ENCODE results near the gene PVR.
"Not testable (repeated sequence)": the region's sequence is repeated elsewhere in the genome, so short reads cannot be mapped to it uniquely, and the experiment has no call there.

The PVR gene

DNA sequence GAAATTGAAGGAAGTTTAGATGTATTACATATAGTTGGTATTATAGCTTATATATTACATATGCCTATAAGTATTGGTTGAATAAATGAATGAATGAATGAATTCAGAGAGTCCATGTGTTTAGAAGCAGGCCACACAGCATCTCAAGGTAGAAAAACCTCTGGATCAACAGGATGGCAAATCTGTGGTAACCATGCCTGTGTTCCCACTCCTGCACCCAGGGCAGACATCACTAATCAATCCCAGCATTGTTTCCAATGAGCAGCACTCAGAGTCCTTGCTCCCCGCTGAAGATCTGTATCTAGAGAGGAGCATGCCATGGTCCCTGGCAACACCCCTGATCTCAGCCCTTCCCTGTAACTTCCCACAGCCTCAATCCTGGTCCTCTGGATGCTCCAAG is 28.5 kb downstream of the PVR start:
- DNase-seq (ENCODE audit: low read depth in 2 of 2), result no peak

DNA sequence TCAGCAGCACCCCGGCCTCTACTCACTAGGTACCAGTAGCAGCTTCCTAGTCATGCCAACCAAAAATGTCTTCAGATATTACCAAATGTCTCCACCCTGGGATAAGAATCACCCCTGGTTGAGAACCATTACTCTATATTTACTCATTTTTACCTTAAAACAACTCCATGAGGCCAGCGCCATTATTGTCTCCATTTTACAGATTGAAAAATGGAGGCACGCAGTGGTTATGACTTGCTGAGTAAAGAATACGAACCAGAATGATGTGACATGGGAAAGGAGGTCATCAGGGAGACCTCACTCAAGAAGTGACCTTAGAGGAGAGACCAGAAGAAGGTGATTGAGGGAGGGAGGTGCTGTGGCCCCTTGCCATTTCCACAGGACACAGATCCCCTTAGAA is 29.8 kb downstream of the PVR start:
- DNase-seq (ENCODE audit: low read depth in 2 of 2), result no peak

GRCh38 chr19:44675521-44675920 is 31.8 kb downstream of the PVR start:
- DNase-seq (ENCODE audit: low read depth in 2 of 2), result no peak

- DNase-seq (ENCODE audit: low read depth in 2 of 2), result no peak
Measured at GRCh38 chr19:44677019-44677811, 33.5 kb downstream of the PVR start.

DNA sequence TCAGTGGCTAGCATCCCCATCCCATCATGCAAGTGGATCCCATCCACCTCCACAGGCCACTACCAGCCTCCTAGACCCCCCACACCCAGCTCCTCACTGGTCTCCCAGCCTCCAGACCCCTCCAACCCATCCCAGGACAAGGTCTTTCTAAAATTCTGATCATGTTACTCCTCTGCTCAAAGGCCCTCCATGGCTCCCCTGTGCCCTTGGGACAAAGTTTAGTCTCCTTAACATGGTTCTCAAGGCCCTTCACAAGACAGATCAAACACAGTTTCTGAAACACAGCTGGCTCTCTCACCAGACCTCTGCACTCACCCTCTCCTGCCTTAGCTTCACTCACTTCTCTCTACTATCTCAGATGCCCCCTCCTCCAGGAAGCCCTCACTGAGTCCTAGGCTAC is 36.8 kb downstream of the PVR start:
- DNase-seq (ENCODE audit: low read depth in 2 of 2), result no peak

- DNase-seq (ENCODE audit: low read depth in 2 of 2), result no peak
Measured at GRCh38 chr19:44681992-44682790, 38.5 kb downstream of the PVR start.

GRCh38 chr19:44682807-44683206 is 39.1 kb downstream of the PVR start:
- DNase-seq (ENCODE audit: low read depth in 2 of 2), result no peak

GRCh38 chr19:44683434-44684210 is 39.9 kb downstream of the PVR start:
- DNase-seq (ENCODE audit: low read depth in 2 of 2), result no peak

DNA sequence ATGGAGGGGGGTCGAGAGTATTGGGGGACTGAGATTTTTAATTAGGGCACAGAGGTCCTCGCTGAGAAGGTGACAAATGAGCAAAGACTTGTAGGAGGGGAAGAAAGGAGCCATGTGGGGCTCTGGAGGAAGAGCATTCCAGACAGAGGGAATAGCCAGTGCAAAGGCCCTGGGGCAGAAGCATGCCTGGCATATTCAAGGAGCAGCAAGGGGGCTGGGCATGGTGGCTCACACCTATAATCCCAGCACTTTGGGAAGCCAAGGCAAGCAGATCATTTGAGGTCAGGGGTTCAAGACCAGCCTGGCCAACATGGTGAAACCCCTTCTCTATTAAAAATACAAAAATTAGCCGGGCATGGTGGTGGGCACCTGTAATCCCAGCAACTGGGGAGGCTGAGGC is 40.7 kb downstream of the PVR start:
- DNase-seq (ENCODE audit: low read depth in 2 of 2), result not testable (repeated sequence)

DNA sequence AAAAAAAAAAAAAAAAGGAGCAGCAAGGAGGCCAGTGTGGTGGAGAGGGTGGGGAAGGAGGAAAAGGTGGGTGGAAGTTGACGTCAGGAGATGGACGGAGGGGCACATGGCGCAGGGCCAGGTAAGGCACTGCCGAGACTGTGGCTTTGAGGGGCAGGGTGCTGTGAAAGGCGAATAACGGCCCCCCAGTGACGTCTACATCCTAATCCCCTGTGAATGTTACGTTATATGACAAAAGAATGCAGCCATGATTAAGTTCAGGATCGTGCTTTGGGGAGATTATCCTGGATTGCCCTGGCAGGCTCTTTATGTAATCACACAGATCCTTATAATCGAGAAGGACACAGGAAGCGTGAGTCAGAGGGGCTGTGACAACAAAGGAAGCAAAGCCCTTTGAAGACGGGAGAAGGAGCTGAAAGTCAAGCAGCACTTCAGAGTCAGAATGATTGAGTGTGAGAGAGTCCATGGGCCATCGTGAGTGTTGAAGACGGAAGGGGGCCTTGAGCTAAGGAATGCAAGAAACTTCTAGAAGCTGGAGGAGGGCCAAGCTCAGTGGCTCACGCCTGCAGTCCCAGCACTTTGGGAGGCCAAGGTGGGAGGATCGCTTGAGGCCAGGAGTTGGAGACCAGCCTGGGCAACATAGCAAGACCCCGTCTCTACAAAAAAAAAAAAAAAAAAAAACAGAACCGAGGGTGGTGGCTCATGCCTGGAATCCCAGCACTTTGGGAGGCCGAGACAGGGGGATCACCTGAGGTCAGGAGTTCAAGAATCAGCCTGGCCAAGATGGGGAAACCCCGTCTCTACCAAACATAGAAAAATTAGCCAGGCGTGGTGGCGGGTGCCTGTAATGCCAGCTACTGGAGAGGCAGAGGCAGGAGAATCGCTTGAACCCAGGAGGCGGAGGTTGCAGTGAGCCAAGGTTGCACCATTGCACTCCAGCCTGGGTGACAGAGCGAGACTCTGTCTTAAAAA is 41.5 kb downstream of the PVR start:
- DNase-seq (ENCODE audit: low read depth in 2 of 2), result no peak

GRCh38 chr19:44685877-44686276 is 42.2 kb downstream of the PVR start:
- no peak for DNase-seq (ENCODE audit: low read depth in 2 of 2)

DNA sequence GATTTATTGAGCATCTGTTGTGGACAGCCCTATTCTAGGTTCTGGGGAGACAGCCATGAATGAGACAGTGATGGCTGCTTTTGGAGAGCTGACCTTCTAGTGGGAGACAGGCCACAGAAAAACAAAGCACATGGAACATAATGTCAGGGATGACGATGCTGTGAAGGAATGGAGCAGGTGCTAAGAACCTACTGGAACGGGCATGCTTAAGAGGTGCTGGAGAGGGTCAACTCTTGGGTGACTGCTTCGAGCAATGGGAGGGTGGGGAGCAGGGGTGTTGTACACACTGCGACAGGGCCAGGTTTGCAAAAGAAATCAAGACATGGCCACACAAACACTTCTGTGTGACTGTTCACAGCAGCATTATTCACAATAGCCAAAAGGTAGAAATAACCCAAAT is 43.2 kb downstream of the PVR start:
- no peak for DNase-seq (ENCODE audit: low read depth in 2 of 2)

DNA sequence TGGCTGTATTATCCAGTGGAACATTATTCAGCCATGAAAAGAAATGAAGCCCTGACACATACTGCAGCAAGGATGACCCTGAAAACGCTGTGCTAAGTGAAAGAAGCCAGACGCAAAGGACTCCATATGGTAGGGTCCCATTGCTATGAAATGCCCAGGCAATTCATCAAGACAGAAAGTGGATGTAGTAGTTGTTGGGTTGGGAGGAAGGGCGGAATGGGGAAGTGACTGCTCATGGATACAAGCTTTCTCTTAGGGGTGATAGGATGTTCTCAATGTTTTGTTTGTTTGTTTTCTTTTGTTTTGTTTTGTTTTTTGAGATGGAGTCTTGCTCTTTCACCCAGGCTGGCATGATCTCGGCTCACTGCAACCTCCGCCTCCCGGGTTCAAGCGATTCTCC is 44.2 kb downstream of the PVR start:
- no peak for DNase-seq (ENCODE audit: low read depth in 2 of 2)

- peak; percentile 47 to 74 for DNase-seq (ENCODE audit: low read depth in 2 of 2)
Measured at GRCh38 chr19:44689290-44690130, 45.8 kb downstream of the PVR start.

DNA sequence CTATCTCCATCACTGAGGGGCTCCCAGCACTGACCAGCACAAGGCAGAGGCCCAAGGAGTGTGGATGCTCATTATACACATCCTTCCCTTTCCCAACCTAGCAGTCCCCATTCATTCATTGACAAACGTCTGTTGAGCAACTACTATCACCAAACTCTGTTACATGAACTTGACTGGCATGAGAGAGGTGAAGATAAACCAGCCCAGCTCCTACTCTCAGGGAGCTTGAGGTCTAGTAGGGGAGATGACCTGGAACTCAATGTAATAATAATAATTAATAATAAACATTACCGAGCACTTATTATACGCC is 46.4 kb downstream of the PVR start:
- no peak for DNase-seq (ENCODE audit: low read depth in 2 of 2)

GRCh38 chr19:44692379-44692721 is 48.6 kb downstream of the PVR start:
- no peak for DNase-seq (ENCODE audit: low read depth in 2 of 2)

- DNase-seq (ENCODE audit: low read depth in 2 of 2), result no peak
Measured at GRCh38 chr19:44694184-44694579, 50.5 kb downstream of the PVR start.

DNA sequence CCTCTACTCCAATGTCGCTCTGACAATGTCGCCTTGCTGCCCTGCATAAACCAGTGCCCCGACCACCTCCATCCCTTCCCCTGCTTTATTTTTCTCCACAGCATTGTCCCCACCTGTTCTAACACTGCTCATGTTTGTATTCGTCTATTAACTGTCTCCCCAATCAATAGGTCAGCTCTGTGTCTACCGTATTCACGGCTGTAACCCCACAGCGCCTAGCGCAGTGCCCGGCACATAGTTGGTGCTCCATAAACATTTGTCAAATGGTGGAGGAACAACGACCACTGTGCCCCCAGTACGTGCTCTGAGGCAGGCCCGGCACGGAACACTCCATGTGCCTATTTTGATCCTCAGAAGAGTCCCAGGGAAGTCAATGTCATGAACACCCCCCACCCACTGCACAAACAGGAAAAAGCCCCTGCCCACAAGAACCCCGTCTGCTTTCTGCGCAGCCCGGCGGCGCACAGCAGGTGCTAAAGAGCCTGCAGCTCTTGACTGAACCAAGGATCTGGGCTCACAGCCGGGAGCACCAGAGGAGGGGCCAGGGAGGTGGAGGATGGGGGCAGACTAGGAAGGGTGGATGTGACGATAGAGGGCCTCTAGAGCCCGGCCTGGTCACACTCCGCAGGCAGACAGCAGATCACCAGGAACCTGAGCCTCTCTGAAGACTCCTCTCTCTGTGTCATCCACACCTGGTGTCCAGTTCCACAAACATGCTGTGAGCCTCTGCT is 53.4 kb downstream of the PVR start:
- DNase-seq (ENCODE audit: low read depth in 2 of 2), result no peak

GRCh38 chr19:44697670-44698034 is 53.9 kb downstream of the PVR start:
- no peak for DNase-seq (ENCODE audit: low read depth in 2 of 2)

All from stimulated activated CD4-positive, alpha-beta T cell treated with anti-CD3 and anti-CD28 coated beads, Interleukin-1b, Interleukin-23, amount 100 ng/mL, for 1 hour (primary cell).